MCF 10A (cell line): Measurements from ENCODE around the gene ARL8A. TPM values are rescaled to one million over a fixed set of nuclear protein-coding genes. Genes with fewer than 3 reads are reported as not detected.
A peak's percentile ranks its signal among the peaks of the same experiment; 100 is the strongest.

ENCODE experiments used
- BruUV-seq: library from RNA; stranded (reverse); fragments of 400-500 nt; replicated peaks from 2 replicates; lab custom pipeline; 2021; lab: Mats Ljungman, UMichigan
- CTCF ChIA-PET: fragments of 300-600 bp; sonication (Branson Sonifier 250); formaldehyde crosslinking; extraction: SDS; loops from one replicate; lab custom pipeline; 2021; ENCODE audit warnings: antibody characterized with exemption, inconsistent platforms; lab: Yijun Ruan, JAX
- POLR2A ChIA-PET: fragments of 300-600, 350-650 bp; sonication (Branson Sonifier 250); formaldehyde crosslinking; extraction: SDS; loops from one replicate; lab custom pipeline; 2020; ENCODE audit warnings: antibody characterized with exemption, inconsistent platforms; lab: Yijun Ruan, JAX
- DNase-seq: peaks from one replicate; pipeline ENCODE4 v3.0.0-alpha.2; 2018; ENCODE audit not compliant: unreplicated experiment
- H3K27ac Mint-ChIP-seq: one replicate; pipeline ENCODE4 v1.8.0; 2022; ENCODE audit warnings: mild to moderate bottlenecking, low read depth, mixed read lengths; ENCODE audit not compliant: unreplicated experiment
- H3K27me3 Mint-ChIP-seq: one replicate; pipeline ENCODE4 v1.8.0; 2022; ENCODE audit warnings: mixed read lengths; ENCODE audit not compliant: insufficient read depth, unreplicated experiment
- H3K36me3 Mint-ChIP-seq: one replicate; pipeline ENCODE4 v1.8.0; 2022; ENCODE audit warnings: mild to moderate bottlenecking, moderate library complexity, mixed read lengths; ENCODE audit not compliant: insufficient read depth, unreplicated experiment
- H3K4me1 Mint-ChIP-seq: one replicate; pipeline ENCODE4 v1.8.0; 2022; ENCODE audit warnings: mixed read lengths; ENCODE audit not compliant: insufficient read depth, unreplicated experiment
- H3K4me3 Mint-ChIP-seq: one replicate; pipeline ENCODE4 v1.8.0; 2022; ENCODE audit warnings: mild to moderate bottlenecking, moderate library complexity, mixed read lengths; ENCODE audit not compliant: unreplicated experiment
- H3K9me3 Mint-ChIP-seq: one replicate; pipeline ENCODE4 v1.8.0; 2022; ENCODE audit warnings: mixed read lengths; ENCODE audit not compliant: unreplicated experiment
- CTCF ChIP-seq: fragments of 200-600 bp; IDR thresholded peaks from one replicate; pipeline ENCODE4 v1.8.0; 2022; ENCODE audit warnings: antibody characterized with exemption, mild to moderate bottlenecking; ENCODE audit not compliant: unreplicated experiment
- intact Hi-C: fragments of 100-400 bp; cut with micrococcal nuclease; formaldehyde crosslinking; loops from 2 replicates; pipeline ENCODE4 v1.14.1; 2022
- total RNA-seq: library from RNA; stranded (reverse); gene quantifications from 2 replicates; pipeline ENCODE4 v1.2.3, GENCODE V29; 2022

ARL8A gene
- total RNA-seq, 1 experiment from 2014 or later = 94.8 TPM

GRCh38 chr1:202110977-202111376 is 33.6 kb downstream of the ARL8A start:
- no TSS peak for BruUV-seq
- ChIA-PET CTCF (interaction anchor here (1.0 to 28.8 kb wide), 3 partner anchors 8 to 103 kb away, joined by 3 to 1380 read pairs (median 4); partner anchors contain the start of gene ELF3), POLR2A (no interaction called here)
- no peaks in the 10 kb centered on the region for H3K27me3 Mint-ChIP-seq
- no peak for DNase-seq
- no peaks in the 10 kb centered on the region for H3K9me3 Mint-ChIP-seq
- H3K27ac Mint-ChIP-seq = no peak overlapping the region
- no peaks in the 10 kb centered on the region for H3K36me3 Mint-ChIP-seq
- no peak for TF ChIP-seq CTCF
- peaks cover 52% of the 10 kb centered on the region for H3K4me1 Mint-ChIP-seq
- intact Hi-C loops = no loop called here
- H3K4me3 Mint-ChIP-seq = no peak overlapping the region

- DNase-seq = peak; percentile 91
- CTCF ChIA-PET = interaction anchor here (0.5 to 4.7 kb wide), 10 partner anchors 11 to 122 kb away, joined by 3 to 49 read pairs (median 4); no protein-coding TSS in a partner anchor
- H3K9me3 Mint-ChIP-seq = no peaks in the 10 kb centered on the region
- H3K36me3 Mint-ChIP-seq = no peaks in the 10 kb centered on the region
- H3K4me3 Mint-ChIP-seq = no peak overlapping the region
- intact Hi-C loops = no loop called here
- peak overlapping the region; percentile 39 for H3K27ac Mint-ChIP-seq
- H3K27me3 Mint-ChIP-seq = no peaks in the 10 kb centered on the region
- no TSS peak for BruUV-seq
- TF ChIP-seq CTCF = no peak
- POLR2A ChIA-PET = interaction anchor here (0.6 to 2.8 kb wide), 13 partner anchors 8 to 125 kb away, joined by 3 to 13 read pairs (median 4); no protein-coding TSS in a partner anchor
- peaks cover 52% of the 10 kb centered on the region for H3K4me1 Mint-ChIP-seq
Observed at GRCh38 chr1:202107801-202108731, 36.5 kb downstream of the ARL8A start.

GRCh38 chr1:202107321-202107761 is 37.2 kb downstream of the ARL8A start:
- Mint-ChIP-seq H3K4me1 (peaks cover 45% of the 10 kb centered on the region), H3K27me3 (no peaks in the 10 kb centered on the region), H3K27ac (peak overlapping the region; percentile 39), H3K9me3 (no peaks in the 10 kb centered on the region), H3K36me3 (no peaks in the 10 kb centered on the region), H3K4me3 (no peak overlapping the region)
- no TSS peak for BruUV-seq
- POLR2A ChIA-PET = interaction anchor here (0.6 to 2.8 kb wide), 8 partner anchors 50 to 104 kb away, joined by 3 to 13 read pairs (median 5); no protein-coding TSS in a partner anchor
- intact Hi-C loops = no loop called here
- peak; percentile 90 for DNase-seq
- TF ChIP-seq CTCF = no peak
- CTCF ChIA-PET = interaction anchor here (0.6 to 4.7 kb wide), 9 partner anchors 12 to 123 kb away, joined by 3 to 49 read pairs (median 8); no protein-coding TSS in a partner anchor
